H1 (cell line): ENCODE measurements around the gene FAM236C.
"Not testable (repeated sequence)": the region's sequence is repeated elsewhere in the genome, so short reads cannot be mapped to it uniquely, and the experiment has no call there.

Experiments
- BCL11A ChIP-seq, 2 experiments: IDR thresholded peaks; one replicate each; pipeline ENCODE4 v1.6.1; 2011; ENCODE audit warnings: low read depth in 2 of 2, low read length in 2 of 2, mild to moderate bottlenecking in 2 of 2
- CBX5 ChIP-seq: fragments of 300-800, 300-1000 bp; sonication (generic); IDR thresholded peaks from 2 replicates; pipeline ENCODE4 v1.7.1; 2016; ENCODE audit warnings: antibody characterized with exemption, low read length, low read depth
- CEBPB ChIP-seq: IDR thresholded peaks from 2 replicates; pipeline ENCODE4 v1.6.1; 2012; ENCODE audit warnings: low read depth, low read length
- CHD1 ChIP-seq: IDR thresholded peaks from 2 replicates; pipeline ENCODE4 v1.6.1; 2012; ENCODE audit warnings: low read depth, low read length, improper control_type of control experiment
- HDAC2 ChIP-seq, 2 experiments: fragments of 300-600 bp in 1 of 2; sonication (generic) in 1 of 2; IDR thresholded peaks; 2 replicates each; pipeline ENCODE4 v1.6.1; 2011 to 2012; ENCODE audit warnings: low read depth in 2 of 2, low read length in 2 of 2, mild to moderate bottlenecking in 2 of 2, moderate library complexity in 2 of 2, borderline replicate concordance in 1 of 2, inconsistent platforms in 1 of 2
- NRF1 ChIP-seq: IDR thresholded peaks from 2 replicates; pipeline ENCODE4 v1.6.1; 2011; ENCODE audit warnings: mild to moderate bottlenecking, low read depth, low read length, improper control_type of control experiment
- POLR2A ChIP-seq, 2 experiments: IDR thresholded peaks; 1 replicate in 1 of 2; 2 replicates in 1 of 2; pipeline ENCODE4 v1.6.1; 2011; ENCODE audit warnings: low read depth in 2 of 2, low read length in 2 of 2, mild to moderate bottlenecking in 2 of 2; ENCODE audit errors: control extremely low read depth in 1 of 2
- POLR2AphosphoS5 ChIP-seq: IDR thresholded peaks from 2 replicates; pipeline ENCODE4 v1.6.1; 2011; ENCODE audit warnings: low read depth, low read length
- RAD21 ChIP-seq, 2 experiments: IDR thresholded peaks in 1 of 2; conservative IDR thresholded peaks in 1 of 2; 2 replicates each; pipeline ENCODE4 v1.6.1; 2011; ENCODE audit warnings: low read depth in 2 of 2, low read length in 2 of 2, improper control_type of control experiment in 1 of 2, inconsistent platforms in 1 of 2, mild to moderate bottlenecking in 1 of 2, moderate library complexity in 1 of 2
- RXRA ChIP-seq: IDR thresholded peaks from 2 replicates; pipeline ENCODE4 v1.6.1; 2011; ENCODE audit warnings: low read depth, mild to moderate bottlenecking, low read length, moderate library complexity; ENCODE audit not compliant: insufficient read depth
- SIN3A ChIP-seq, 2 experiments: IDR thresholded peaks in 1 of 2; conservative IDR thresholded peaks in 1 of 2; 2 replicates each; pipeline ENCODE4 v1.6.1; 2011 to 2012; ENCODE audit warnings: low read length in 2 of 2, improper control_type of control experiment in 1 of 2, low read depth in 1 of 2, mild to moderate bottlenecking in 1 of 2
- TAF1 ChIP-seq: IDR thresholded peaks from 2 replicates; pipeline ENCODE4 v1.6.1; 2011; ENCODE audit warnings: mild to moderate bottlenecking, low read depth, low read length
- TEAD4 ChIP-seq: IDR thresholded peaks from 2 replicates; pipeline ENCODE4 v1.6.1; 2012; ENCODE audit warnings: low read depth, low read length, inconsistent platforms, mixed read lengths
- TF ChIP-seq, protein P1 (sequence below), 3 experiments: IDR thresholded peaks; 1 replicate in 2 of 3; 2 replicates in 1 of 3; pipeline versions ENCODE4 v1.5.1 to v1.6.1; 2011; ENCODE audit warnings: low read length in 3 of 3, mild to moderate bottlenecking in 3 of 3, inconsistent platforms in 2 of 3, low read depth in 1 of 3, moderate library complexity in 1 of 3; ENCODE audit not compliant: insufficient read depth in 1 of 3; ENCODE audit errors: control extremely low read depth in 1 of 3

- TF ChIP-seq, protein P1, sequence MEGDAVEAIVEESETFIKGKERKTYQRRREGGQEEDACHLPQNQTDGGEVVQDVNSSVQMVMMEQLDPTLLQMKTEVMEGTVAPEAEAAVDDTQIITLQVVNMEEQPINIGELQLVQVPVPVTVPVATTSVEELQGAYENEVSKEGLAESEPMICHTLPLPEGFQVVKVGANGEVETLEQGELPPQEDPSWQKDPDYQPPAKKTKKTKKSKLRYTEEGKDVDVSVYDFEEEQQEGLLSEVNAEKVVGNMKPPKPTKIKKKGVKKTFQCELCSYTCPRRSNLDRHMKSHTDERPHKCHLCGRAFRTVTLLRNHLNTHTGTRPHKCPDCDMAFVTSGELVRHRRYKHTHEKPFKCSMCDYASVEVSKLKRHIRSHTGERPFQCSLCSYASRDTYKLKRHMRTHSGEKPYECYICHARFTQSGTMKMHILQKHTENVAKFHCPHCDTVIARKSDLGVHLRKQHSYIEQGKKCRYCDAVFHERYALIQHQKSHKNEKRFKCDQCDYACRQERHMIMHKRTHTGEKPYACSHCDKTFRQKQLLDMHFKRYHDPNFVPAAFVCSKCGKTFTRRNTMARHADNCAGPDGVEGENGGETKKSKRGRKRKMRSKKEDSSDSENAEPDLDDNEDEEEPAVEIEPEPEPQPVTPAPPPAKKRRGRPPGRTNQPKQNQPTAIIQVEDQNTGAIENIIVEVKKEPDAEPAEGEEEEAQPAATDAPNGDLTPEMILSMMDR (IDR thresholded peaks at IDR 0.05; ENCODE audit: control extremely low read depth in 1 of 3, insufficient read depth in 1 of 3, low read depth in 1 of 3, low read length in 3 of 3), result not testable (repeated sequence)
- not testable (repeated sequence) for TF ChIP-seq NRF1; TEAD4; CEBPB; POLR2AphosphoS5; RXRA; BCL11A (IDR thresholded peaks at IDR 0.05; ENCODE audit: low read depth in 2 of 2, low read length in 2 of 2); CHD1; RAD21 (IDR thresholded peaks at IDR 0.05 in 1 of 2, conservative IDR thresholded peaks at IDR 0.05 in 1 of 2; ENCODE audit: low read depth in 2 of 2, low read length in 2 of 2); TAF1; HDAC2 (IDR thresholded peaks at IDR 0.05; ENCODE audit: borderline replicate concordance in 1 of 2, low read depth in 2 of 2, low read length in 2 of 2); SIN3A (conservative IDR thresholded peaks at IDR 0.05 in 1 of 2, IDR thresholded peaks at IDR 0.05 in 1 of 2; ENCODE audit: low read depth in 1 of 2, low read length in 2 of 2); POLR2A (IDR thresholded peaks at IDR 0.05; ENCODE audit: control extremely low read depth in 1 of 2, low read depth in 2 of 2, low read length in 2 of 2); CBX5
These were observed 24.0 kb downstream of the FAM236C start for GRCh38 chrX:72936455-72936854.
